ENCODE measurements around the gene VGLL4. TPM values are rescaled to one million over a fixed set of nuclear protein-coding genes. Genes with fewer than 3 reads are reported as not detected.

VGLL4 gene
- total RNA-seq, 1 experiment from 2014 or later, result 66.0 TPM

DNA sequence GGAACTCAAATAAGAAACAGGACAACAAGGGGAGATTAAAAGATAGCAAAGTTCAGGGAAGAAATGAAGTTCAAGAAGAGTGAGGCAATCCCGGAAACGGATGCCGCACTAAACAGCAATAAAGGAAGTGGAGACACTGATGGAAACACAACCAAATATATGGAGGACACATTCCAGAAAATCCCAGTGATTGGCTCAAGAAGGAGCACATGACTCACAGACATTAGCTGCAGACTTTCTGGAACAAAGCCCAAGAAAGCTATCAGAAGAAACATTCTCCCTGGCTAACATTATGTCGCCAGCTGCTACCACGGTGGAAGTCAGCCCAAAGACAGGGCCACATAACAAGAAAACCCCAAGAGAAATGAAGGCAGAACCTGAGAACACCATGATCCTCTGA lies 18.1 kb upstream of the VGLL4 start:
- Histone ChIP-seq H3K4me1 (ENCODE audit: control insufficient read depth, insufficient read depth, low read length) (peaks cover 8% of the 10 kb centered on the region; the same call in 1 of the 2 replicates), H3K27ac (ENCODE audit: low read length) (no peak overlapping the region), H3K9me3 (ENCODE audit: control insufficient read depth, insufficient read depth, low read depth, low read length) (no peaks in the 10 kb centered on the region), H3K4me3 (ENCODE audit: low read depth in 2 of 2, low read length in 2 of 2) (no peak overlapping the region), H3K36me3 (ENCODE audit: control insufficient read depth, insufficient read depth, low read length) (no peaks in the 10 kb centered on the region), H3K27me3 (ENCODE audit: control insufficient read depth, insufficient read depth, low read length) (no peaks in the 10 kb centered on the region)
- intact Hi-C loops (cut with micrococcal nuclease; ENCODE audit: unreplicated experiment) (no loop called here), in situ Hi-C loops (cut with HindIII; ENCODE audit: low pct_unique_long_range_greater_than_20kb, low sequenced_read_pairs) (no loop called here)
- no peak for ATAC-seq
- no peak for TF ChIP-seq REST (IDR thresholded peaks at IDR 0.05; ENCODE audit: insufficient read depth in 1 of 2, low read depth in 2 of 2, low read length in 1 of 2)
- no peak for TF ChIP-seq CTCF (IDR thresholded peaks at IDR 0.05)
- no peak for TF ChIP-seq POLR2AphosphoS5 (IDR thresholded peaks at IDR 0.05; ENCODE audit: low read depth, low read length)
- no peak for TF ChIP-seq TCF7L2 (IDR thresholded peaks at IDR 0.05; ENCODE audit: low read depth, low read length)
- TF ChIP-seq SIN3A (IDR thresholded peaks at IDR 0.05; ENCODE audit: borderline replicate concordance, insufficient read depth, low read depth, low read length), result no peak
- CTCF ChIA-PET, result interaction anchor here (0.6 kb wide), 1 partner anchor 204 kb away, joined by 5 read pairs; no protein-coding TSS in a partner anchor
- DNase-seq (ENCODE audit: low read depth, low spot score), result no peak
- no TSS peak for BruUV-seq (replicated peaks)
- POLR2A ChIA-PET, result no interaction called here

GRCh38 chr3:11661052-11661656 lies 17.4 kb upstream of the VGLL4 start:
- no peak for TF ChIP-seq POLR2AphosphoS5 (IDR thresholded peaks at IDR 0.05; ENCODE audit: low read depth, low read length)
- TF ChIP-seq TCF7L2 (IDR thresholded peaks at IDR 0.05; ENCODE audit: low read depth, low read length), result no peak
- TF ChIP-seq CTCF (IDR thresholded peaks at IDR 0.05), result no peak
- TF ChIP-seq REST (IDR thresholded peaks at IDR 0.05; ENCODE audit: insufficient read depth in 1 of 2, low read depth in 2 of 2, low read length in 1 of 2), result no peak
- TF ChIP-seq SIN3A (IDR thresholded peaks at IDR 0.05; ENCODE audit: borderline replicate concordance, insufficient read depth, low read depth, low read length), result no peak
- DNase-seq (ENCODE audit: low read depth, low spot score), result no peak
- peaks cover 8% of the 10 kb centered on the region; the same call in 1 of the 2 replicates for H3K4me1 ChIP-seq (ENCODE audit: control insufficient read depth, insufficient read depth, low read length)
- H3K27me3 ChIP-seq (ENCODE audit: control insufficient read depth, insufficient read depth, low read length), result no peaks in the 10 kb centered on the region
- ChIA-PET CTCF (interaction anchor here (1.0 kb wide), 1 partner anchor 92 kb away, joined by 4 read pairs; no protein-coding TSS in a partner anchor), POLR2A (no interaction called here)
- no peak for ATAC-seq
- no TSS peak for BruUV-seq (replicated peaks)
- no peaks in the 10 kb centered on the region for H3K36me3 ChIP-seq (ENCODE audit: control insufficient read depth, insufficient read depth, low read length)
- in situ Hi-C loops (cut with HindIII; ENCODE audit: low pct_unique_long_range_greater_than_20kb, low sequenced_read_pairs) (no loop called here), intact Hi-C loops (cut with micrococcal nuclease; ENCODE audit: unreplicated experiment) (no loop called here)
- no peaks in the 10 kb centered on the region for H3K9me3 ChIP-seq (ENCODE audit: control insufficient read depth, insufficient read depth, low read depth, low read length)
- no peak overlapping the region for H3K4me3 ChIP-seq (ENCODE audit: low read depth in 2 of 2, low read length in 2 of 2)
- no peak overlapping the region for H3K27ac ChIP-seq (ENCODE audit: low read length)
